SK-N-SH treated with all-trans-retinoic acid at 6 μM for 48 hours (cell line): ENCODE data around the gene POU6F2.

Experiments
- ARNTL ChIP-seq: fragments of 450-650 bp; formaldehyde crosslinking; IDR thresholded peaks from 2 replicates; pipeline ENCODE4 v1.5.0; 2020; ENCODE audit warnings: low read depth, mild to moderate bottlenecking, moderate library complexity, borderline replicate concordance
- CREB5 ChIP-seq: fragments of 250-450 bp; sonication (Bioruptor Pico); IDR thresholded peaks from 2 replicates; pipeline ENCODE4 v1.5.1; 2020; ENCODE audit warnings: low read depth, mild to moderate bottlenecking, moderate library complexity
- CSDC2 ChIP-seq: fragments of 250-450 bp; sonication (Bioruptor Pico); IDR thresholded peaks from 2 replicates; pipeline ENCODE4 v1.5.0; 2020; ENCODE audit warnings: mild to moderate bottlenecking, moderate library complexity
- CSRNP3 ChIP-seq: fragments of 250-450 bp; sonication (Bioruptor Pico); IDR thresholded peaks from 2 replicates; pipeline ENCODE4 v1.5.1; 2021; ENCODE audit warnings: mild to moderate bottlenecking, moderate library complexity
- GLIS3 ChIP-seq: fragments of 250-450 bp; sonication (Bioruptor Pico); IDR thresholded peaks from 2 replicates; pipeline ENCODE4 v1.5.0; 2020; ENCODE audit warnings: mild to moderate bottlenecking, moderate library complexity
- PATZ1 ChIP-seq: fragments of 250-450 bp; sonication (Bioruptor Pico); IDR thresholded peaks from 2 replicates; pipeline ENCODE4 v1.8.0; 2020; ENCODE audit warnings: mild to moderate bottlenecking, moderate library complexity, borderline replicate concordance
- POU6F1 ChIP-seq: fragments of 250-450 bp; sonication (Bioruptor Pico); IDR thresholded peaks from 2 replicates; pipeline ENCODE4 v1.8.0; 2021; ENCODE audit warnings: low read depth, mild to moderate bottlenecking, moderate library complexity, borderline replicate concordance
- RARB ChIP-seq: fragments of 250-450 bp; sonication (Bioruptor Pico); IDR thresholded peaks from 2 replicates; pipeline ENCODE4 v1.8.0; 2021; ENCODE audit warnings: mild to moderate bottlenecking, moderate library complexity
- TOX ChIP-seq: fragments of 250-450 bp; sonication (Bioruptor Pico); IDR thresholded peaks from 2 replicates; pipeline ENCODE4 v1.8.0; 2021; ENCODE audit warnings: mild to moderate bottlenecking, moderate library complexity, borderline replicate concordance
- TSHZ2 ChIP-seq: fragments of 250-450 bp; sonication (Bioruptor Pico); IDR thresholded peaks from 2 replicates; pipeline ENCODE4 v1.5.0; 2020; ENCODE audit warnings: mild to moderate bottlenecking, moderate library complexity
- ZFP3 ChIP-seq: fragments of 250-450 bp; sonication (Bioruptor Pico); IDR thresholded peaks from 2 replicates; pipeline ENCODE4 v1.5.0; 2020; ENCODE audit warnings: mild to moderate bottlenecking, moderate library complexity
- ZNF565 ChIP-seq: fragments of 450-650 bp; formaldehyde crosslinking; conservative IDR thresholded peaks from 2 replicates; pipeline ENCODE4 v1.5.0; 2020; ENCODE audit warnings: low read depth, mild to moderate bottlenecking, moderate library complexity

GRCh38 chr7:39044489-39044888 lies 66.8 kb downstream of the POU6F2 start:
- no peak for TF ChIP-seq ARNTL (CRISPR knock-in tag)
- TF ChIP-seq TOX (CRISPR knock-in tag): no peak
- no peak for TF ChIP-seq PATZ1 (CRISPR knock-in tag)
- TF ChIP-seq CSRNP3 (CRISPR knock-in tag): no peak
- no peak for TF ChIP-seq ZFP3 (CRISPR knock-in tag)
- TF ChIP-seq ZNF565 (CRISPR knock-in tag): no peak
- no peak for TF ChIP-seq TSHZ2
- no peak for TF ChIP-seq RARB (CRISPR knock-in tag)
- TF ChIP-seq POU6F1: no peak
- TF ChIP-seq GLIS3 (CRISPR knock-in tag): no peak
- no peak for TF ChIP-seq CREB5 (CRISPR knock-in tag)
- TF ChIP-seq CSDC2 (CRISPR knock-in tag): no peak
